Stimulated activated CD8-positive, alpha-beta memory T cell treated with anti-CD3 and anti-CD28 coated beads, Interleukin-12 subunit alpha, Interleukin-12 subunit beta, amount 100 ng/mL, for 1 hour (primary cell): ENCODE data around the gene EPN2.

ENCODE experiments used
- DNase-seq: peaks from one replicate; pipeline ENCODE4 v3.0.0-alpha.2; 2020; ENCODE audit warnings: low read depth

Gene EPN2

GRCh38 chr17:19311421-19312215, 74.5 kb downstream of the EPN2 start:
- DNase-seq = no peak

GRCh38 chr17:19312406-19312805, 75.2 kb downstream of the EPN2 start:
- DNase-seq = no peak

- no peak for DNase-seq
These were observed 76.0 kb downstream of the EPN2 start for GRCh38 chr17:19313066-19313745.

- no peak for DNase-seq
These were observed 76.8 kb downstream of the EPN2 start for GRCh38 chr17:19313746-19314651.

GRCh38 chr17:19315104-19315503, 77.9 kb downstream of the EPN2 start:
- DNase-seq = no peak

GRCh38 chr17:19316761-19317358, 79.7 kb downstream of the EPN2 start:
- DNase-seq = no peak

- no peak for DNase-seq
These were observed 80.4 kb downstream of the EPN2 start for GRCh38 chr17:19317359-19318095.

GRCh38 chr17:19318611-19319010, 81.4 kb downstream of the EPN2 start:
- no peak for DNase-seq

GRCh38 chr17:19319771-19320505, 82.8 kb downstream of the EPN2 start:
- no peak for DNase-seq

GRCh38 chr17:19320876-19321275, 83.7 kb downstream of the EPN2 start:
- no peak for DNase-seq

- DNase-seq = no peak
These were observed 84.4 kb downstream of the EPN2 start for GRCh38 chr17:19321481-19322128.

GRCh38 chr17:19322129-19322505, 85.0 kb downstream of the EPN2 start:
- DNase-seq = no peak

GRCh38 chr17:19322861-19323260, 85.7 kb downstream of the EPN2 start:
- no peak for DNase-seq

- no peak for DNase-seq
These were observed 88.4 kb downstream of the EPN2 start for GRCh38 chr17:19325542-19325941.

GRCh38 chr17:19327031-19327783, 90.0 kb downstream of the EPN2 start:
- DNase-seq = no peak

GRCh38 chr17:19328441-19329061, 91.4 kb downstream of the EPN2 start:
- DNase-seq = no peak

- no peak for DNase-seq
These were observed 92.0 kb downstream of the EPN2 start for GRCh38 chr17:19329136-19329535.

GRCh38 chr17:19329839-19330238, 92.7 kb downstream of the EPN2 start:
- no peak for DNase-seq

GRCh38 chr17:19330271-19330670, 93.1 kb downstream of the EPN2 start:
- DNase-seq = no peak
